ENCODE results near the gene FBRSL1.

DNA sequence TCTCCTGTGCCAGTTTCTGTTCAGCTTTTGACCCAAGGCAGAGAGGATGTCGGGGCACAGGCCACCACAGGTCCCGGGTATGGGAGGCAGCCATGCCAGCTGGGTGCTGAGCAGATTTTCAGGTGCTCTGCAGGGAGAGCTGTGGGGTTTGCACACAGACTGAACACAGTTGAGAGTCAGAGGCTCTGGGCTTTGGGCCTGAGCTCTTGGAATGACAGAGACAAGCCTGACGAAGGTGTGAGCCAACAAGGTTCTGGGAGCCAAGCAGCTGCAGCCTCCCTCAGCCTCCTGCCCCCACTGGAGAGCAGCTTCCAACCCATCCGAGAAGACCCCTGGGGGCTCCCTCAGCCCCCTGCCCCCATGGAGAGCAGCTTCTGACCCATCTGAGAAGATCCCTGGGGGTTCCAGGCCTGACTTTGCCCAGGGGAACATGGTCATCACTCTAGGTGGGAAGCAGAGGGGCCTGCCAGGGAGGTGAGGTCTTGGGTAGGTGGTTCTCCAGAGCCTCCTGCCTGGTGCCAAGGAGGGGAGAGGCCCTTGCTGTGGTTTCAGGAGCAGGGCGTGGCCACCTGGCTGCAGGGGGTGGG lies 13.8 kb downstream of the FBRSL1 start:
- TF ChIP-seq DIDO1 (tag; IDR thresholded peaks at IDR 0.05; ENCODE audit: low read depth): no peak
- TF ChIP-seq POLR2A (conservative IDR thresholded peaks at IDR 0.05): no peak
- TF ChIP-seq ZNF316 (IDR thresholded peaks at IDR 0.05): no peak
- TF ChIP-seq ARID2 (IDR thresholded peaks at IDR 0.05): no peak
- TF ChIP-seq, protein P1, sequence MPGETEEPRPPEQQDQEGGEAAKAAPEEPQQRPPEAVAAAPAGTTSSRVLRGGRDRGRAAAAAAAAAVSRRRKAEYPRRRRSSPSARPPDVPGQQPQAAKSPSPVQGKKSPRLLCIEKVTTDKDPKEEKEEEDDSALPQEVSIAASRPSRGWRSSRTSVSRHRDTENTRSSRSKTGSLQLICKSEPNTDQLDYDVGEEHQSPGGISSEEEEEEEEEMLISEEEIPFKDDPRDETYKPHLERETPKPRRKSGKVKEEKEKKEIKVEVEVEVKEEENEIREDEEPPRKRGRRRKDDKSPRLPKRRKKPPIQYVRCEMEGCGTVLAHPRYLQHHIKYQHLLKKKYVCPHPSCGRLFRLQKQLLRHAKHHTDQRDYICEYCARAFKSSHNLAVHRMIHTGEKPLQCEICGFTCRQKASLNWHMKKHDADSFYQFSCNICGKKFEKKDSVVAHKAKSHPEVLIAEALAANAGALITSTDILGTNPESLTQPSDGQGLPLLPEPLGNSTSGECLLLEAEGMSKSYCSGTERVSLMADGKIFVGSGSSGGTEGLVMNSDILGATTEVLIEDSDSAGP (CRISPR knock-in tag; IDR thresholded peaks at IDR 0.05): no peak
- no peak for TF ChIP-seq JUNB (CRISPR knock-in tag; conservative IDR thresholded peaks at IDR 0.05)
- no peak for TF ChIP-seq RNF2 (IDR thresholded peaks at IDR 0.05)
- TF ChIP-seq EP300 (IDR thresholded peaks at IDR 0.05; ENCODE audit: low read length): no peak
- TF ChIP-seq, protein P2, sequence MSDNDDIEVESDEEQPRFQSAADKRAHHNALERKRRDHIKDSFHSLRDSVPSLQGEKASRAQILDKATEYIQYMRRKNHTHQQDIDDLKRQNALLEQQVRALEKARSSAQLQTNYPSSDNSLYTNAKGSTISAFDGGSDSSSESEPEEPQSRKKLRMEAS (CRISPR knock-in tag; IDR thresholded peaks at IDR 0.05): no peak
- no peak for TF ChIP-seq PCBP1 (IDR thresholded peaks at IDR 0.05; ENCODE audit: low read depth, low read length, poor library complexity, severe bottlenecking)
- no peak for TF ChIP-seq EZH2 (IDR thresholded peaks at IDR 0.05; ENCODE audit: borderline replicate concordance, low read depth, low read length)
- no peak for TF ChIP-seq NFE2L1 (tag; IDR thresholded peaks at IDR 0.05; ENCODE audit: borderline replicate concordance, low read depth)
